BJ (cell line): ENCODE measurements around the gene MRPL24. TPM values are rescaled to one million over a fixed set of nuclear protein-coding genes. Genes with fewer than 3 reads are reported as not detected.

ENCODE experiments used
- CTCF ChIA-PET: fragments of 350-600 bp; formaldehyde crosslinking; extraction: SDS; loops from one replicate; lab custom pipeline; 2021; ENCODE audit warnings: antibody characterized with exemption, inconsistent platforms; lab: Yijun Ruan, JAX
- POLR2A ChIA-PET: fragments of 300-600 bp; sonication (Branson Sonifier 250); formaldehyde crosslinking; extraction: SDS; loops from one replicate; lab custom pipeline; 2021; ENCODE audit warnings: antibody characterized with exemption; lab: Charles Lee
- DNase-seq: peaks from one replicate; pipeline ENCODE4 v3.0.0-alpha.2; 2011; ENCODE audit warnings: low read depth
- H3K27me3 ChIP-seq: 2 replicates; pipeline ENCODE4 v1.6.0; 2011; ENCODE audit warnings: low read length; ENCODE audit not compliant: control insufficient read depth, insufficient read depth
- H3K36me3 ChIP-seq: 2 replicates; pipeline ENCODE4 v1.5.1; 2011; ENCODE audit warnings: low read length; ENCODE audit not compliant: control insufficient read depth, insufficient read depth
- H3K4me3 ChIP-seq: 2 replicates; pipeline ENCODE4 v1.5.1; 2011; ENCODE audit warnings: low read depth, mild to moderate bottlenecking, control low read depth, low read length
- polyA plus RNA-seq: library from polyadenylated mRNA; depleted of rRNA; stranded (reverse); fragments of >200 nt; gene quantifications from 2 replicates; pipeline ENCODE4 v1.2.3, GENCODE V29; 2011
- TF ChIP-seq, protein P1 (sequence below): IDR thresholded peaks from 2 replicates; pipeline ENCODE4 v1.5.1; 2011; ENCODE audit warnings: low read depth, mild to moderate bottlenecking, control low read depth, inconsistent platforms, low read length, moderate library complexity; ENCODE audit not compliant: insufficient read depth

The MRPL24 gene
- polyA plus RNA-seq, 1 experiment, result 120 TPM

DNA sequence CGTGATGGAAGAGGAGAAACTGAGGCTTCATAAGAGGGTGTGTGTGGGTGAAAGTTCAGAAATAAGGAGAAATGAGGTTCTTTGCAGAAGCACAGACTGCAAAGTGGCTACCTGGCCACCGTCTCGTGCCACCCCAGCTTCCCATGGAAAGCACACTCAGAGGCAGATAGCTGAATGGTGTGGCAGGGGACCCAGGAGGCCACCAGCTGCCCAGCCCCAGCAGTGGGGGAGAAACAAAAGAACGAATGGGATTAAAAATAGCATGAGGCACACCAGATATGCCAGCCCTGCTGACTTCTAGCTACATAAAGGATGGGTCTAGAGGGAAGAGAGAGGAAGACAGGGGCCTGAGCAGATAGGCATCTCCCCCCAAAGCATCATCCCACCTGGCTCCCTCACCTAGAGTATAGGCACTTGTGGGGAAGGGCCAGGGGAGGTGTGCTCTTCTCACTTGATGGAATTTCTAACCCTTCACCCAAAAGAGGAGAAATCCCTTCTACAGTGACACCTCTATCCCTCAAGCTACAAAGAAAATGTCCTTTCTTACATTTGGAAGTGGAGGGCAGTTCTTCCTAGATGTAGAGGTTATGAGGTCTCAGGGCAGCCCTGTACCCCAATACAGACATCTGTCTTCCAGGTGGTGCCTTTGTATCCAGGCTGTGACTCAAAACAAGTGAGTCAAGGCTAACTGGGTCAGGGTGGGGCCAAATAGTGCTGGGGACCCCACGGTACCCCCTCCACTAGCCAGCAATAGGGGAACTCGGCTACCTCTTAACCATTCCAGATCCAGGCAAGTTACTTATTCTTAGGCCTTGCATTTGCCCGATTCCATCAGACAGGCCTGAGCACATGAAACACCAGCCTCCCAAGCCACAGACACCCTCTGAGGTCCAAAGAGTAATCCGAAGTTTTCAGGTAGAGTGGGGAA, 7.1 kb upstream of the MRPL24 start:
- H3K27me3 ChIP-seq, result no peaks in the 10 kb centered on the region
- peaks cover 14% of the 10 kb centered on the region for H3K36me3 ChIP-seq
- TF ChIP-seq, protein P1, sequence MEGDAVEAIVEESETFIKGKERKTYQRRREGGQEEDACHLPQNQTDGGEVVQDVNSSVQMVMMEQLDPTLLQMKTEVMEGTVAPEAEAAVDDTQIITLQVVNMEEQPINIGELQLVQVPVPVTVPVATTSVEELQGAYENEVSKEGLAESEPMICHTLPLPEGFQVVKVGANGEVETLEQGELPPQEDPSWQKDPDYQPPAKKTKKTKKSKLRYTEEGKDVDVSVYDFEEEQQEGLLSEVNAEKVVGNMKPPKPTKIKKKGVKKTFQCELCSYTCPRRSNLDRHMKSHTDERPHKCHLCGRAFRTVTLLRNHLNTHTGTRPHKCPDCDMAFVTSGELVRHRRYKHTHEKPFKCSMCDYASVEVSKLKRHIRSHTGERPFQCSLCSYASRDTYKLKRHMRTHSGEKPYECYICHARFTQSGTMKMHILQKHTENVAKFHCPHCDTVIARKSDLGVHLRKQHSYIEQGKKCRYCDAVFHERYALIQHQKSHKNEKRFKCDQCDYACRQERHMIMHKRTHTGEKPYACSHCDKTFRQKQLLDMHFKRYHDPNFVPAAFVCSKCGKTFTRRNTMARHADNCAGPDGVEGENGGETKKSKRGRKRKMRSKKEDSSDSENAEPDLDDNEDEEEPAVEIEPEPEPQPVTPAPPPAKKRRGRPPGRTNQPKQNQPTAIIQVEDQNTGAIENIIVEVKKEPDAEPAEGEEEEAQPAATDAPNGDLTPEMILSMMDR, result no peak
- CTCF ChIA-PET, result interaction anchor here (0.9 to 1.8 kb wide), 8 partner anchors 19 to 112 kb away, joined by 3 to 8 read pairs (median 4); partner anchors contain the start of genes CRABP2, INSRR, NTRK1 and PRCC
- H3K4me3 ChIP-seq, result peak overlapping the region; percentile 79
- POLR2A ChIA-PET, result no interaction called here
- no peak for DNase-seq

DNA sequence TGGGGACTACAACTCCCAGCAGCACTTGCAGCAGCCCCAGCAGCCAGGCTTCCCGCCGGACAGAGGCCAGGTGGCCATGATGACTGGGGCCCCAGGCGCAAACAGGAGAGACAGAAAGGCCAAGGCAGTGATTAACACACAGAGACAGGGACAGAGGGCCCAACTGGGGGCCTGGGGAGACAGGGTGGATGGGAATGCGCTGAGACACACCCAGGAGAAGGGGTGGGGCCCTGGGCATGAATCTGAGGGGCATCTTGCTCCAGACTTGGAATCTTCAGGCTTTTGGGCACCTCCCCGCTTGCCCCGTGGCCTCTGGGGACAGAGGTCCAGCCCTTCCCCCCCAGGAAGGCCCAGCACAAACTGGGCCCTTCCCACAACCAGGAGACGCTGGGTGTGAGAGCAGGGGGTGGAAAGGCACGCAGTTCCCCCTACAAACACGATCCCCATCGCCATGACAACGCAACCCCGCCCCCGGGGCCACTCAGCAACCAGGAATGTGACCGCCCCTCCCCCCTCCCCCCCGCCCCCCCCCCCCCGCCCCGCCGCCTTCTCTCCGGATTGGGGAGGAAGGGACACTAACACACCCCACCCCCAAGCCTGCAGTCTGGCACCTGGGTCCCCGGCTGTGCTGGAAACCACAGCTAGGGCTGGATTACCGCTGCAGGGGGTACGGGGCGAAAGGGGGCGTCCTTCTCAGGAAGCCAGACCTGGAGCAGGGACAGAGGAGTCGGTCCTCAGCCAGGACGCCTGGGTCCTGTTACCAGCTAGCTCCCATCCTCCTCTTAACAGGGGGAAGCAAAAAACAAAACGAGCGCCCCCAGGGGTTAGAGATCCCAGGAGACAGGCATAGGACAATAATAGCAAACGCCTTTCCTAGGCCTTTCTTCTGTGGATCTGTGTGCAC, 6.1 kb upstream of the MRPL24 start:
- TF ChIP-seq, protein P1, result peak; percentile 43; the same call in 1 of the 2 replicates
- CTCF ChIA-PET, result interaction anchor here (0.9 to 1.8 kb wide), 8 partner anchors 20 to 173 kb away, joined by 3 to 8 read pairs (median 4); partner anchors contain the start of genes INSRR, LRRC71, NTRK1 and PRCC
- peaks cover 21% of the 10 kb centered on the region for H3K36me3 ChIP-seq
- DNase-seq, result peak; percentile 64
- peak overlapping the region; percentile 54 for H3K4me3 ChIP-seq
- POLR2A ChIA-PET, result interaction anchor here (0.6 kb wide), 1 partner anchor 42 kb away, joined by 4 read pairs; no protein-coding TSS in a partner anchor
- no peaks in the 10 kb centered on the region for H3K27me3 ChIP-seq

DNA sequence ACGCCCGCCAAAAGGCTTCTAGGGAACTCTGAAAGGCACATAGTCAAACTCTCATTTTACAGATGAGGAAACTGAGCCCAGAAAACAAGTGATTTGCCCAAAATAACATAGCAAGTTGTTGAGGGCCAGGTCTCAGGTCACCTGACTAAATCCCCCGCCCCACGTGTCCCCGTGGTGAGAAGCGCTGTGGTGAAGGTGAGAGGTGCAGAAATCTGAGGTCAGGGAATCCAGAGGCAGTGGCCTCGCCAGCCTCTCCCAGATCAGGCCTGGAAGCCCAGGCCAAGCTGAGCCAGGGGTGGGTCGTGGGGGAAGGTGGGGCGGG, 5.5 kb upstream of the MRPL24 start:
- DNase-seq, result no peak
- TF ChIP-seq, protein P1, result no peak
- ChIA-PET CTCF (interaction anchor here (1.3 kb wide), 1 partner anchor 174 kb away, joined by 3 read pairs; the partner anchor contains the start of gene LRRC71), POLR2A (no interaction called here)
- H3K36me3 ChIP-seq, result peaks cover 22% of the 10 kb centered on the region
- H3K27me3 ChIP-seq, result no peaks in the 10 kb centered on the region
- H3K4me3 ChIP-seq, result peak overlapping the region; percentile 54

- no peak for DNase-seq
- no peak overlapping the region for H3K4me3 ChIP-seq
- ChIA-PET POLR2A (no interaction called here), CTCF (interaction anchor here (1.3 kb wide), 1 partner anchor 174 kb away, joined by 3 read pairs; the partner anchor contains the start of gene LRRC71)
- H3K27me3 ChIP-seq, result no peaks in the 10 kb centered on the region
- peaks cover 22% of the 10 kb centered on the region for H3K36me3 ChIP-seq
- TF ChIP-seq, protein P1, result no peak
Measured at GRCh38 chr1:156745881-156746280, 5.0 kb upstream of the MRPL24 start.
